C4-2B (cell line): Measurements from ENCODE around the gene EIF4A3.
"Not testable (repeated sequence)": the region's sequence is repeated elsewhere in the genome, so short reads cannot be mapped to it uniquely, and the experiment has no call there.

Source experiments
- H3K27ac ChIP-seq: fragments of 450-650 bp; 2 replicates; pipeline ENCODE4 v1.5.1; 2017
- CTCF ChIP-seq: fragments of 450-650 bp; conservative IDR thresholded peaks from 2 replicates; pipeline ENCODE4 v1.5.1; 2017; ENCODE audit warnings: mild to moderate bottlenecking
- ZFX ChIP-seq: fragments of 450-650 bp; IDR thresholded peaks from 2 replicates; pipeline ENCODE4 v1.6.1; 2017

EIF4A3 gene

GRCh38 chr17:80096561-80097021, 50.3 kb downstream of the EIF4A3 start:
- H3K27ac ChIP-seq: no peak overlapping the region
- no peak for TF ChIP-seq ZFX
- no peak for TF ChIP-seq CTCF

- TF ChIP-seq CTCF: no peak
- no peak for TF ChIP-seq ZFX
- no peak overlapping the region for H3K27ac ChIP-seq
These were observed 51.0 kb downstream of the EIF4A3 start for GRCh38 chr17:80095844-80096475.

GRCh38 chr17:80095038-80095843, 51.7 kb downstream of the EIF4A3 start:
- H3K27ac ChIP-seq: no peak overlapping the region
- TF ChIP-seq ZFX (no peak), CTCF (no peak)

- no peak overlapping the region for H3K27ac ChIP-seq
- TF ChIP-seq ZFX (no peak), CTCF (no peak)
These were observed 54.0 kb downstream of the EIF4A3 start for GRCh38 chr17:80092959-80093358.

- TF ChIP-seq ZFX: no peak
- TF ChIP-seq CTCF: no peak
- H3K27ac ChIP-seq: no peak overlapping the region
These were observed 55.6 kb downstream of the EIF4A3 start for GRCh38 chr17:80091376-80091775.

GRCh38 chr17:80090164-80090563, 56.8 kb downstream of the EIF4A3 start:
- not testable (repeated sequence) for H3K27ac ChIP-seq

- TF ChIP-seq CTCF: no peak
- TF ChIP-seq ZFX: no peak
- H3K27ac ChIP-seq: no peak overlapping the region
These were observed 57.2 kb downstream of the EIF4A3 start for GRCh38 chr17:80089762-80090161.
